H1 (cell line): ENCODE measurements around the gene KCNQ2. TPM values are rescaled to one million over a fixed set of nuclear protein-coding genes. Genes with fewer than 3 reads are reported as not detected.

Source experiments
- CTCF ChIA-PET: fragments of 300-600 bp; sonication (Branson Sonifier 250); formaldehyde crosslinking; loops from one replicate; lab custom pipeline; 2021; ENCODE audit not compliant: partially characterized antibody; lab: Charles Lee
- POLR2A ChIA-PET: fragments of 300-600 bp; sonication (Branson Sonifier 250); formaldehyde crosslinking; loops from one replicate; lab custom pipeline; 2021; ENCODE audit warnings: inconsistent platforms; ENCODE audit not compliant: partially characterized antibody; lab: Charles Lee
- DNase-seq, 2 experiments: peaks; one replicate each; pipeline versions ENCODE4 v3.0.0 to v3.0.0-alpha.2; 2010 to 2022; ENCODE audit warnings: low spot score in 2 of 2, low read depth in 1 of 2, mixed read lengths in 1 of 2
- FAIRE-seq: peaks from 2 replicates; lab custom pipeline; 2011; peaks lifted over from hg19 to GRCh38; lab: Jason Lieb, UNC
- H2AFZ ChIP-seq: 2 replicates; pipeline ENCODE4 v1.8.1; 2012; ENCODE audit warnings: low read length, inconsistent platforms
- H2AK5ac ChIP-seq: 2 replicates; pipeline ENCODE4 v1.6.1; 2013; ENCODE audit warnings: low read depth, low read length
- H2BK120ac ChIP-seq: replicated peaks from 2 replicates; pipeline ENCODE3; 2013; ENCODE audit warnings: low read depth, low read length, inconsistent platforms
- H2BK12ac ChIP-seq: 2 replicates; pipeline ENCODE4 v1.6.1; 2013; ENCODE audit warnings: low read depth, low read length
- H2BK15ac ChIP-seq: 2 replicates; pipeline ENCODE4 v1.6.1; 2013; ENCODE audit warnings: low read length
- H2BK20ac ChIP-seq: 2 replicates; pipeline ENCODE4 v1.6.1; 2013; ENCODE audit warnings: low read length
- H2BK5ac ChIP-seq: 2 replicates; pipeline ENCODE4 v1.6.1; 2013; ENCODE audit warnings: low read depth, low read length
- H3K14ac ChIP-seq: 2 replicates; pipeline ENCODE4 v1.6.1; 2013; ENCODE audit warnings: inconsistent platforms; ENCODE audit not compliant: insufficient read length
- H3K18ac ChIP-seq: 2 replicates; pipeline ENCODE4 v1.6.1; 2013; ENCODE audit warnings: low read length; ENCODE audit errors: extremely low read depth
- H3K23ac ChIP-seq: 2 replicates; pipeline ENCODE4 v1.6.1; 2013; ENCODE audit warnings: inconsistent platforms; ENCODE audit not compliant: insufficient read length
- H3K23me2 ChIP-seq: 2 replicates; pipeline ENCODE4 v1.6.1; 2013; ENCODE audit warnings: low read depth, low read length
- H3K27ac ChIP-seq: 2 replicates; pipeline ENCODE4 v1.6.1; 2011; ENCODE audit warnings: low read depth, low read length, inconsistent platforms
- H3K27me3 ChIP-seq, 4 experiments: replicated peaks in 1 of 4; 1 replicate in 1 of 4; 2 replicates in 3 of 4; pipeline versions ENCODE4 v1.6.1 to v1.8.1; 2011 to 2013; ENCODE audit warnings: low read length in 3 of 4, mild to moderate bottlenecking in 3 of 4, inconsistent platforms in 2 of 4, mixed read lengths in 2 of 4, moderate library complexity in 1 of 4; ENCODE audit not compliant: control insufficient read depth in 3 of 4, insufficient read depth in 3 of 4; ENCODE audit errors: extremely low read depth in 1 of 4
- H3K36me3 ChIP-seq, 4 experiments: 2 replicates each; pipeline versions ENCODE4 v1.6.1 to v1.8.1; 2011 to 2013; ENCODE audit warnings: mild to moderate bottlenecking in 4 of 4, low read length in 3 of 4, moderate library complexity in 2 of 4, control low read depth in 1 of 4, inconsistent platforms in 1 of 4; ENCODE audit not compliant: insufficient read depth in 4 of 4, control insufficient read depth in 2 of 4
- H3K4ac ChIP-seq: replicated peaks from 2 replicates; pipeline ENCODE3; 2013; ENCODE audit warnings: low read length, low read depth, mixed read lengths, inconsistent platforms; ENCODE audit not compliant: insufficient read length
- H3K4me1 ChIP-seq, 4 experiments: replicated peaks in 1 of 4; 1 replicate in 1 of 4; 2 replicates in 3 of 4; pipeline versions ENCODE4 v1.6.1 to v1.8.1; 2011 to 2013; ENCODE audit warnings: low read length in 3 of 4, inconsistent platforms in 2 of 4, mixed read lengths in 1 of 4; ENCODE audit not compliant: insufficient read depth in 4 of 4, control insufficient read depth in 3 of 4
- H3K4me2 ChIP-seq, 2 experiments: 2 replicates each; pipeline versions ENCODE4 v1.6.1 to v1.8.1; 2011 to 2013; ENCODE audit warnings: low read depth in 2 of 2, low read length in 2 of 2, control low read depth in 1 of 2, inconsistent platforms in 1 of 2, mild to moderate bottlenecking in 1 of 2; ENCODE audit not compliant: insufficient read depth in 1 of 2
- H3K4me3 ChIP-seq, 4 experiments: fragments of 200-600, 300-600 bp in 1 of 4; sonication (generic), shearing (Covaris generic), sonication (Bioruptor Twin) in 1 of 4; 2 replicates each; pipeline versions ENCODE4 v1.5.1 to v1.8.1; 2011 to 2016; ENCODE audit warnings: low read length in 4 of 4, low read depth in 3 of 4, control low read depth in 2 of 4, inconsistent platforms in 2 of 4, mild to moderate bottlenecking in 2 of 4, mixed read lengths in 1 of 4, moderate library complexity in 1 of 4; ENCODE audit not compliant: insufficient read depth in 2 of 4; ENCODE audit errors: extremely low read depth in 1 of 4
- H3K56ac ChIP-seq: replicated peaks from 2 replicates; pipeline ENCODE3; 2013; ENCODE audit warnings: low read depth, mild to moderate bottlenecking, mixed read lengths, low read length, inconsistent platforms; ENCODE audit not compliant: insufficient read length
- H3K79me1 ChIP-seq: 2 replicates; pipeline ENCODE4 v1.6.1; 2013; ENCODE audit warnings: low read depth, low read length, control low read depth
- H3K79me2 ChIP-seq, 2 experiments: 2 replicates each; pipeline versions ENCODE4 v1.6.1 to v1.8.1; 2012 to 2013; ENCODE audit warnings: low read length in 2 of 2, mild to moderate bottlenecking in 2 of 2, inconsistent platforms in 1 of 2; ENCODE audit not compliant: insufficient read depth in 2 of 2, control insufficient read depth in 1 of 2
- H3K9ac ChIP-seq, 4 experiments: replicated peaks in 1 of 4; 1 replicate in 1 of 4; 2 replicates in 3 of 4; pipeline versions ENCODE4 v1.6.1 to v1.8.1; 2011 to 2013; ENCODE audit warnings: low read depth in 3 of 4, low read length in 3 of 4, control low read depth in 2 of 4, mild to moderate bottlenecking in 2 of 4, moderate library complexity in 2 of 4, inconsistent platforms in 1 of 4; ENCODE audit errors: extremely low read depth in 1 of 4
- H3K9me3 ChIP-seq, 2 experiments: 2 replicates each; pipeline versions ENCODE4 v1.6.1 to v1.8.1; 2012 to 2013; ENCODE audit warnings: mild to moderate bottlenecking in 2 of 2, moderate library complexity in 2 of 2, control low read depth in 1 of 2, inconsistent platforms in 1 of 2, low read depth in 1 of 2, low read length in 1 of 2, mixed read lengths in 1 of 2; ENCODE audit not compliant: insufficient read depth in 2 of 2
- H4K20me1 ChIP-seq, 2 experiments: replicated peaks in 1 of 2; 2 replicates each; pipeline versions ENCODE3 to v1.8.1; 2011 to 2013; ENCODE audit warnings: inconsistent platforms in 2 of 2, low read length in 2 of 2, mild to moderate bottlenecking in 1 of 2; ENCODE audit not compliant: insufficient read depth in 2 of 2, control insufficient read depth in 1 of 2
- H4K5ac ChIP-seq: 2 replicates; pipeline ENCODE4 v1.6.1; 2013; ENCODE audit warnings: low read length, low read depth, mixed read lengths, inconsistent platforms; ENCODE audit not compliant: insufficient read length
- H4K8ac ChIP-seq: 2 replicates; pipeline ENCODE4 v1.8.0; 2013; ENCODE audit warnings: mild to moderate bottlenecking, moderate library complexity, low read length, inconsistent platforms; ENCODE audit not compliant: insufficient read depth; ENCODE audit errors: extremely low read depth
- H4K91ac ChIP-seq: replicated peaks from 2 replicates; pipeline ENCODE3; 2013; ENCODE audit warnings: low read length, mixed read lengths, inconsistent platforms; ENCODE audit not compliant: insufficient read length
- BACH1 ChIP-seq: IDR thresholded peaks from 2 replicates; pipeline ENCODE4 v1.6.1; 2012; ENCODE audit warnings: low read length, improper control_type of control experiment
- CBX8 ChIP-seq: fragments of 300-800, 300-1000 bp; sonication (generic); IDR thresholded peaks from 2 replicates; pipeline ENCODE4 v1.7.1; 2016; ENCODE audit warnings: low read depth, low read length, borderline replicate concordance
- EGR1 ChIP-seq: IDR thresholded peaks from 2 replicates; pipeline ENCODE4 v1.6.1; 2011; ENCODE audit warnings: low read depth, low read length, borderline replicate concordance
- FOSL1 ChIP-seq: IDR thresholded peaks from 2 replicates; pipeline ENCODE4 v1.6.1; 2011; ENCODE audit warnings: mild to moderate bottlenecking, low read depth, low read length, moderate library complexity; ENCODE audit not compliant: insufficient read depth
- TCF12 ChIP-seq: IDR thresholded peaks from 2 replicates; pipeline ENCODE4 v1.6.1; 2011; ENCODE audit warnings: low read depth, mild to moderate bottlenecking, low read length
- WGBS, 2 experiments: shearing (Covaris generic) in 1 of 2; methylation state at CpG; one replicate each; pipeline versions ENCODE4 v1.1.6 to v1.1.7; 2013 to 2015; ENCODE audit warnings: low lambda C conversion rate in 2 of 2, mixed read lengths in 2 of 2, inconsistent platforms in 1 of 2, low coverage in 1 of 2, missing lambda C conversion rate in 1 of 2; ENCODE audit not compliant: insufficient replicate concordance in 2 of 2, insufficient coverage in 1 of 2, insufficient read length in 1 of 2; ENCODE audit errors: extremely low coverage in 1 of 2, missing lambda C conversion rate in 1 of 2; 5-methylcytosine and 5-hydroxymethylcytosine counted together
- polyA plus RNA-seq, 7 experiments: library from polyadenylated mRNA; depleted of rRNA in 3 of 7; stranded (reverse) in 5 of 7; unstranded in 2 of 7; fragments of >200 nt in 5 of 7; fragments of 200-250 nt in 2 of 7; gene quantifications; 1 replicate in 5 of 7; 2 replicates in 1 of 7; 4 replicates in 1 of 7; pipeline versions ENCODE4 v1.2.1 to v1.2.3, GENCODE V29; 2011 to 2013; ENCODE audit warnings: missing spikeins in 2 of 7, mixed read lengths in 2 of 7
- total RNA-seq: library from RNA; stranded (reverse); fragmentation: NEBNext Ultra II Directional; extraction: Animal tissue kit (Norgen Biotek cat#: 25700); gene quantifications from 2 replicates; pipeline ENCODE4 v1.2.1, GENCODE V29; 2021

KCNQ2 gene
- total and polyA plus RNA-seq, 2 of the 8 experiments (the other 6 are each of a cell fraction or from before 2014, with no cell fraction given): 82.6 to 243 TPM

DNA sequence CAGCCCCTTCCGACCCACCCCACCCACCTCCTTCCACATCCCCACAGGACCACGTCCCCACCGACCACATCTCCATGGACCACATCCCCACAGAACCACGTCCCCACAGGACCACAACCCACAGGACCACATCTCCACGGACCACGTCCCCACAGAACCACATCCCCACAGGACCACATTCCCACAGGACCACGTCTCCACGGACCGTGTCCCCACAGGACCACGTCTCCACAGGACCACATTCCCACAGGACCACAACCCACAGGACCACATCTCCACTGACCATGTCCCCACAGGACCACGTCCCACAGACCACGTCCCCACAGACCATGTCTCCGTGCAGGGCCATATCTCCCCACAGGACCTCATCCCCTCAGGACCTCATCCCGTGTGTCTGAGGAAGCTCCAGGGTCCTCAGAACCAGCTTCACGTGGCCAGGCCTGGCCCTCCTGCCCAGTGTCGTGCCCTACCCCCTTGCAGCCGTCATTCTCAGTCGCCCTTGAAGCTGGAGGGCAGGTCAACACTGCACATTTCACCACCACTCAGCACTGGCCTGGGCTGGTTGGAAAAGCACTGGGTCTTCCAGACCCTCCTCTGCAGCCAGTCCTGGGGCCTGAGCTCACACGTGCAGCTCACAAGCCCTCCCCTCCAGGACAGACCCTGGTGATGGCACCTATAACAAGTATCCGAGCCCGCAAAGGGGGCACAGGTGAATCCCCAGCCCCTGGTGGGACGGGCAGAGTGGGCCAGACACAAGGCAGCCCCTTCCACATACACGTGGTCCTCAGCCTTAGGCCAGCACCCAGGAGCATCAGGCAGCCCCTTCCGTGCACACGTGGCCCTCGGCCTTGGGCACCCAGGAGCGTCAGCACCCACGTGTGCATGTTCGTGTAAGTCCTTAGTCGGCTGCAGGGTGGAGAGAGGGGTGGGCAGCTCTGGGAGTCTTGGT is 115.2 kb downstream of the KCNQ2 start:
- Histone ChIP-seq H3K18ac (no peak overlapping the region), H3K9me3 (no peaks in the 10 kb centered on the region), H3K36me3 (no peaks in the 10 kb centered on the region), H4K91ac (no peak overlapping the region), H3K4ac (no peak overlapping the region), H2BK12ac (no peak overlapping the region), H3K14ac (no peak overlapping the region), H3K4me3 (no peak overlapping the region), H3K4me2 (no peak overlapping the region), H3K56ac (no peak overlapping the region), H3K23ac (no peak overlapping the region), H3K27ac (no peak overlapping the region), H3K9ac (no peak overlapping the region), H2BK120ac (no peak overlapping the region), H2AK5ac (no peak overlapping the region), H2BK20ac (no peak overlapping the region), H4K5ac (no peak overlapping the region), H3K27me3 (peaks cover 0 to 17% (median 10%) of the 10 kb centered on the region in 4 experiments; a peak in 6 of 7 replicates), H2AFZ (no peak overlapping the region), H2BK15ac (no peak overlapping the region), H2BK5ac (no peak overlapping the region), H3K4me1 (peaks cover 0 to 21% (median 14%) of the 10 kb centered on the region in 4 experiments; a peak in 6 of 7 replicates), H3K23me2 (peaks cover 10% of the 10 kb centered on the region; the same call in 1 of the 2 replicates), H4K8ac (no peak overlapping the region), H3K79me1 (no peaks in the 10 kb centered on the region), H3K79me2 (no peaks in the 10 kb centered on the region), H4K20me1 (peaks cover 0 to 4% of the 10 kb centered on the region in 2 experiments)
- no peak for FAIRE-seq
- TF ChIP-seq FOSL1: peak; percentile 76; the same call in 1 of the 2 replicates
- TF ChIP-seq EGR1: peak; percentile 87
- TF ChIP-seq BACH1: no peak
- no peak for TF ChIP-seq CBX8
- TF ChIP-seq TCF12: no peak
- DNase-seq: no peak
- POLR2A ChIA-PET: interaction anchor here (0.7 to 1.0 kb wide), 2 partner anchors 39 to 44 kb away, joined by 3 read pairs; no protein-coding TSS in a partner anchor
- WGBS, 2 experiments: 86% methylated on average over 23 of the region's 30 CpGs; no CpG with 5 or more reads in 1 of the 2 experiments
- CTCF ChIA-PET: interaction anchor here (0.6 to 8.1 kb wide), 8 partner anchors 13 to 136 kb away, joined by 3 to 85 read pairs (median 7); no protein-coding TSS in a partner anchor
